ENCODE measurements around the gene DNPH1. TPM values are rescaled to one million over a fixed set of nuclear protein-coding genes. Genes with fewer than 3 reads are reported as not detected.

Gene DNPH1, protein sequence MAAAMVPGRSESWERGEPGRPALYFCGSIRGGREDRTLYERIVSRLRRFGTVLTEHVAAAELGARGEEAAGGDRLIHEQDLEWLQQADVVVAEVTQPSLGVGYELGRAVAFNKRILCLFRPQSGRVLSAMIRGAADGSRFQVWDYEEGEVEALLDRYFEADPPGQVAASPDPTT
- 10 to 100 TPM; 29.2 to 87.2 (median 46.4) TPM for polyA plus RNA-seq (ENCODE audit: insufficient read length in 4 of 4)

DNA sequence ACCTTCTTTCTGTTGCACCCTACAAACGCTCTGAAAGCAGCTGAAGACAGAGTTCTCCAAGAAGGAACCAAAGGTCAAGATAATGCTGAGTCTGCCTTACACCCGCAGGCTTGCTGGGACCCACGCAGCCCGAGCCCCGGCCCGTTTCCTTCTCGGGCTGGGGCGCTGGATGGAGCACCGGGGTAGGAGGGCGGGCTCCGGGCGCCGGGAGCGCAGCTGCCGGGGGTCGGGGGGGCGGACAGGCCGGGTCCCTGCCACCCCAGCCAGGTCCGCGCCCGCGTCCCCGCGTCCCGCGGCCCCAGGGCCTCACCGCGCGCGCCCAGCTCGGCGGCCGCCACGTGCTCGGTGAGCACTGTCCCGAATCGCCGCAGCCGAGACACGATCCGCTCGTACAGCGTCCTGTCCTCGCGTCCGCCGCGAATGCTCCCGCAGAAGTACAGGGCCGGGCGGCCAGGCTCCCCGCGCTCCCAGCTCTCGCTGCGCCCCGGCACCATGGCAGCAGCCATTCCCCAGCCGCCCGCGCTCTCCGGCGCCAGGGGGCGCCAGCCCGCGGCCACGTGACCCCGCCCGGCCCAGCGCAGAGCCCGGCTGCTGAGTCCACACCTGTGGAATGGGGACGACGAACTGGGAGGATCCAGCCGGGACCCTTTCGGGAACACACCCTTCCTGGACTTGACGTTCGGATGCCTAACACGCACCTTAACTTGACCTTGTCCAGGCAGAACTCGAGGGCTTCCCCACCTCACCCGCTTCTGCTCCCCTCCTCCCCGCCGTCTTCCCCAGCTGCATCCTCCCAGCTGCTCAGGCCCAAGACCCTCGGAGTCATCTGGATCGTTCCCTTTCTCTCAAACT, at the start of gene DNPH1:
TSS of gene DNPH1 (minus strand) at position 531 of the 852 bp plus-strand sequence. CDS start at position 506, 25 bp downstream.
- DNase-seq (ENCODE audit: low read depth in 4 of 4, low spot score in 3 of 4): peak; percentile 46 to 65 (median 58)

- DNase-seq (ENCODE audit: low read depth in 4 of 4, low spot score in 3 of 4): no peak
These were observed 49.3 kb upstream of the DNPH1 start for GRCh38 chr6:43278524-43279078.

DNA sequence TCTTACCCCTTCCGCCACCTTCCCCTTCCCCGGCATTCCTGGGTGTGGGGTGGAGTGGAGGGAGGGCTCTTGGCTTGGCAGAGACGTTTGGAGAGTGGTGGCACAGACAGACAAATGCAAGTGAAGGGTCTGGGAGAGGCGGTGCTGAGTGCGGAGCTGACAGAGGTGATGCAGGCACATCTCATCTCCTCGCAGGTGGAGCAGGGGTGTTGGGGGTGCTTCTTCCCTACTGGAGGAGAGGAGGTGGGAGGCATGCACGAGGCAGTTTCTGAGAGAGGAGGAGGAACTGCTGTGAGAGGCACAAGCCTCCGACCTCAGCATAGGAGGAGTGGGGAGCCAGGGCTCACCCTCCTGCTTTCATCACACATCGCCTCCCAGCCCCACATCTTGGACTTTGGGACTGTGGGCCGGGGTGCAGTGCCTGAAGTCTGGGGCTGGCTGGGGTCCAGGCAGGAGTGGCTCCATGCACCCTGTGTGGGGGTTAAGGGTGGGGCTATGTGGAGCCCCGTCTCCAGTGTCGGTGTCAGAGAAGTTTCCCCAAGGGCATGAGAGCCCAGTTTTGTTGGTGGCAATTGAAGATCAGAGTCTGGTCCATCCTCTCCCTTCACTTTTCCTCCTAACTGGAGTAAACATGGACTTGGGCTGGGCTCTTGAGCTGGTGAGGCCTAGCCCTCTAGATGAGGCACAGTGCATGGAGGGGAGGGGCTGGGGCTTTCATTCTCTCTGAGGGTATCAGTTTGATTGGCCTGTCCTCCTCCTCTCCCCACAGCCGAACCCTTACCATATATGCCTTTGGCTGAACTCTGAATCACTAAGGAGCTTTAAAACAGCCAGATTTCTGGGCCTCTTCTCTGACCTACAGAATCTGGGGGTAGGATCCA, 48.6 kb upstream of the DNPH1 start:
- DNase-seq (ENCODE audit: low read depth in 4 of 4, low spot score in 3 of 4): no peak

GRCh38 chr6:43277306-43277642, 48.0 kb upstream of the DNPH1 start:
- no peak for DNase-seq (ENCODE audit: low read depth in 4 of 4, low spot score in 3 of 4)

GRCh38 chr6:43276577-43277305, 47.5 kb upstream of the DNPH1 start:
- DNase-seq (ENCODE audit: low read depth in 4 of 4, low spot score in 3 of 4): no peak

DNA sequence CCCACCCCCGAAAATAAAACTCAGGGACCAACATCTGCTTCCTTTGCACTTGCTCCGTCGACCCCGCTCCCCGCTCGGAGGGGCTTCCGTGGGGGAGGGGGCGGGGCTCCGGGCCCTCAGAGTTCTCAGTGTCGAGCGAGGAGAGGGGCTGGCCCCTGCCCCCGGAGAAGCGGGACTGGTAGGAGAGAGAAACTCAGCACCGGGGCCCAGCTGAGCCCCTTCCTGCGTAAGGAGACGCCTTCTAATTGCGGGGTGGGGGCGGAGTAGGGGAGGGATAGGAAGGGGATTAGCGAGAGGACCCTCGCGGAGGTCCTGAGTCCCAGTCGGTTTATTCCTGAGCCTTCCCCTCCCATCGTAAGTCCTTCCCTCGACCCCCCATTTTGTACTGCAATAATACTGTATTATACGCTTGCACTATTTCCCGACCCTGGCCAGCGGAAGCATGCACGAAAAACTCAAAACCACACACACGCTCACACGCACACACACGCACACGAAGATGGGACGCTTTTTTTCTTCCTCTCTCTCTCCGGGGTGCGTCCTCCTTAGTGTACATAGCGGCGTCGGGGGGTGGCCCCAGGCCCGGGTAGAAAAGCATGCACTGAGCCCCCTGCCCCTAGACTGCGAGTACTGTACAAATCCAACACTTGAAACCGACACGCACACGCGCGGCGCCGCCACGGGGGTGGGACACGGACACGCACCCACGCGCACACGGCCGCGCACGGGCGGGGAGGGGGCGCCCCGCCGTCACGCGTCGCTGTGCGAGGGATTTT, 46.7 kb upstream of the DNPH1 start:
- no peak for DNase-seq (ENCODE audit: low read depth in 4 of 4, low spot score in 3 of 4)

DNA sequence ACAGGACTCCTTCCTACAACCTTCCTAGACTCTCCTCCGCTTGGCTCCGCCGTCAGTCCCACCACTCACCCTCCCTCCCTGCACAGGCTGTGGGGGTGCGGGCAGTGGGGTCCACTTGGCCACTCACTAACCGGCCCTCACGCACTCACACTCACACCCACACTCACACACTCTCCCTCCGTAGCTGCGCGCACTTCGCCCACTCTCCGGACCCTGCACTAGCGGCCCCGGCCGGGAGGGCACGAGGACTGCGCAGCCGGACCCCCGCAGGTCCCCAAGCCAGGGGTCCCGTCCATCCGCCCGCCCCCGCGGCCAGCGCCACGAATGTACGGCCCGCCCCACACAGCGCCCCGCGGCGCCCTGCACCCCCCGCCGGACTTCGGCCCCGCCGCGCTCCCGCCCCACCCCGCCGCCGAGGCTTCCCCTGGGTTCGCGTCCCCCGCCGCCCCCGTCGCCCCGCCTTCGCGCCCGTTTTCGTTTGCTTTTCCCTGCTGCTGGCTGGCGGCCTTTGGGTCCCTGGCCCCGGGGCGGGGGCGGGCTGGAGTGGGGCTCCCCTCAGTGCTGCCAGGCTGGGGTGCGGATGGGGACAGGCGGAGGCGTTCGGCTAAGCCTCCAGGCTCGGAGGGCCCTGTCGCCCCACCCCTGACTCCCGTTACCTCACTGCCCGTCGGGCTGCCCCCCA, 45.8 kb upstream of the DNPH1 start:
- DNase-seq (ENCODE audit: low read depth in 4 of 4, low spot score in 3 of 4): no peak

GRCh38 chr6:43274127-43274915, 45.0 kb upstream of the DNPH1 start:
- DNase-seq (ENCODE audit: low read depth in 4 of 4, low spot score in 3 of 4): no peak

DNA sequence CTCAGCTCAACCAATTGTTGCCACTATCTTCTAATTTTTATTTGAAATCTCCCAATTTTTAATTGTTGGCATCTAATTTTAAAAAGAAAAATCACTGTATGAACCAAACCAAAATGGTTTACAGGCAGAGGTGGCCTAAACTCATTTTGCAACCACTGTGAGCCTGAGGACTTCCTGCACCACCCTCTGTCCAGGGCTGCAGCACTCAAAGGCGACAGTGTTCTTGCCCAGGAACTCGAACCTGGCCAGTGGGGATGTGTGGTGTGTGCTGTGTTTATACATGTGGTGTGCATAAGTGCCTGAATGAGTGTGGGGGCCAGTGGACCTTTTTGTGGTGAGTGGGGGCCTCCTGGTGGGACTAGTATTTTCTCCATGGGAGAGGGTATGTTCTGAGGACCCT, 44.4 kb upstream of the DNPH1 start:
- no peak for DNase-seq (ENCODE audit: low read depth in 4 of 4, low spot score in 3 of 4)

DNA sequence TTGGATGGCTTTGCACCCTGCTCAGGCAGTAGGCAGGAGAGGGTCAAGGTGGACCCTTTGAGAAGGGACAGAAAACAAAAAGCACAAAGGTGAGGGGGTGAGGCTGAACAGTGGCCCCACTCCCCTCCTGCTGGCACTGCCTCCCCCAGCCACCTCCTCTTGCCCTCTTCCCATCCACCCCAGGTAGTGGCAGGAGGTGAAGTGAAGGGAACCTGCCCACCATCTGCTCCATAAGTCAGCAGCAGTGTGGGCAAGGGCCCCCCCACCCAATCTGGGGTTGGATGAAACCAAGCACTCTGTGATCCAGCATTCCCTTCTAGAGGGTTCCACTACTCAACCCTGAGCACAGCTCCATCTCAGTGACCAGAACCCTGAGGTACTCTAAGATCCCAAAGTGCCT, 42.7 kb upstream of the DNPH1 start:
- no peak for DNase-seq (ENCODE audit: low read depth in 4 of 4, low spot score in 3 of 4)

GRCh38 chr6:43271103-43271815, 42.0 kb upstream of the DNPH1 start:
- no peak for DNase-seq (ENCODE audit: low read depth in 4 of 4, low spot score in 3 of 4)

DNA sequence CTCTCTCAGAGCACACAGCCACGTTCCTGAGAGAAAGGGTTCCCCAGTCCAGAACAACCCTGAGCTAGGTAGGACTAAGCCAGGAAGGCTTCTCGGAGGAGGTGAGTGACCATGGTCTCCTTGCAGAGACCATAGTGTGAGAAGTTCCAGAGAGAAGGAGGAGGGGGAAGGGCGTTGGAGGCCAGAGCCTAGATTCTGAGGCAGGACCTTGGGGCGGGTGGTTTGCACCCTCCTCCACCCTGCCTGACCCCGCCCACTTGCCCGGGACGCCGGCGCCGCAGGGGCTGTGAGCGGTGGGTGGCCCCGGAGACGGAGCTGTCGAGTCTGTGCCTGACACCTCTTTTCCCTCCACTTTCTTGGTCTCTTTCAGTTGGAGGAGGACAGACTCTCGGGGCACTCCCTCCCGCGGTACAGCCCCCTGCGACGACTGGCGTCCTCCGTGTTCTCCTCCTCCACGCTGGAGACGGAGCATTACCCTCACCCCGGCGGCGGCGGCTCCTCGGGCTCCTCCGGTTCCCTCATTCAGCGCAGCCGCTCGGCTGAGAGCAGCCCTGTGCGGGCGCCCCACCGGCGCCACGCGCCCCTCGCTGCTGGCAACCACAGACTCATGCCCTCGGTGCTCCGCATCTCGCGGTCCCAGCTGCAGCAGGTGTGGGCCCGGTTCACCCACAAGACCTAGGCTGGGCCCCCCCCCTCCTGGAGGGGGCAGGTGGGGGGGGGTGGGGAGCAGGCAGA, 40.2 kb upstream of the DNPH1 start:
- no peak for DNase-seq (ENCODE audit: low read depth in 4 of 4, low spot score in 3 of 4)

GRCh38 chr6:43268782-43269272, 39.5 kb upstream of the DNPH1 start:
- no peak for DNase-seq (ENCODE audit: low read depth in 4 of 4, low spot score in 3 of 4)

DNA sequence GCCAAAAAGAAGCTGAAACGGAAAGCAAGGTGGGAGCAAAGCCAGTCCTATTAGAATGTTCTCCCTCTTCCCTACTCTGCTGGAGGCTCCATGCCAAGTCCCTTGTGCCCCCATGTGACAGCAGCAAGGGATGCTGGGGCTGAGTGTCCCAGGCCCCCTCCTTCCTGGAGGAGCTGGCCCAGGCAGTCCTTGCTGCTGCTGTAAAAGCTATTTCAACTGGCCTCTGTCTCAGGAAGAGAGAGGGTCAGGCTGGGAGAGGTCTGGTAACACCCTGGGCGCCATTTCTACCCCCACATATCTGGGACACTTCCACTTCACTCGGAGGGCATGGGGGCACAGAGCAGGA, 39.0 kb upstream of the DNPH1 start:
- DNase-seq (ENCODE audit: low read depth in 4 of 4, low spot score in 3 of 4): no peak

DNA sequence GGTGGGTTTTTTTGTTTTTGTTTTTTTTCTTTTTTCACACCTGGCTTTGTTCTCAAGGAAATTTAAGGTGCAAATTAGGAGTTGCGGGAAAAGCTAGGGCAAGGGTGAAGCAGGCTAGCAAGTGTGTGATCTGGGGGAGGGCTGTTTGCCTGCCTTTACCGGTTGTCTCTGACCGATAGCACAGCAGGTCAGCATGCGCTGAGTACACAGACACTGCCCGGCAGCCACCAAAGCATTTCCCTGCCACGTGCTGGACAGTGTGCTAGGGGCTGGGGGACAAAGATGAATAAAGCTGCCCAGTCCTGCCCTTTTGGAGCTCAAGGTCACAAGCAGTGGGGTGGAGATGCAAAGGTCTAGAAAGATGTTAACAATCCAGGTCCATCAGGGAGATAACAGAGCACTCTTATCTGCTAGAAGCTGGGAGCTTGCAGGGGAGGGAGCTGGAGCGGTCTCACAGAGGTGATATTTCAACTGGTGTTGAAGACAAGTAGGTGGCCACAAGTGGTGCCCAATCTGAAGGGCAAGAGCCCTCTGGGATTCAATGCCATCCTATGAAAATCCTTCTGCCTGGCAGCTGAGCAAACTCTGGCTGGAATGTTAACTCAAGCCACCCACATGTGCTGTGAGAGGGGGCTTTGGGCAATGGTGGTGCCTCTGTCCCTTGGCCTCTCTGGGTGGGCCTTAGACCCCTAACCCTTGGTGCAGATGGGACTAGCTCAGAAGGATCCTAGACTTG, 38.5 kb upstream of the DNPH1 start:
- no peak for DNase-seq (ENCODE audit: low read depth in 4 of 4, low spot score in 3 of 4)

GRCh38 chr6:43265564-43265963, 36.3 kb upstream of the DNPH1 start:
- DNase-seq (ENCODE audit: low read depth in 4 of 4, low spot score in 3 of 4): no peak

All from left renal pelvis (tissue), 4 donors.